ENCODE measurements around the gene MAMSTR.

DNA sequence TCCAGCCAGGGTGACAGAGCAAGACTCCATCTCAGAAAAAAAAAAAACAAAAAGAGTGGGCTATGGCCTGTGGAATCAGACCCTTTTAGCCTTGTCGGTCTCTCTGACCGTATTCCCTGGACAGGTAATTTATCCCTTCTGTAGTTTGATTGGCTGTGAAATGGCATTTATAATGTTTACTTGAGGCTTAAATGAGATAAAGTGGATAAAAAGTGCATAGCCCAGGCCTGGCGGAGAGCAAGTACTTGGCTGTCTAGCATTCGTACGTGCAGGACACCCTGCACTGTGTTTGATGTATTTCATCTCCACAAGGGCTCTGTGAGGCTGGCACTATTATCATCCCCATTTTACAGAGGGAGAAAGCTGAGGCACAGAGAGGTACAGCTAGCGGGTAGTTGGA lies 53.7 kb downstream of the MAMSTR start:
- TF ChIP-seq POLR2A (IDR thresholded peaks at IDR 0.05; ENCODE audit: low read length) (no peak), GATA1 (IDR thresholded peaks at IDR 0.05; ENCODE audit: low read depth, low read length) (no peak)

All from erythroblast (primary cell).